ENCODE measurements around the gene AOAH.

Gene AOAH

DNA sequence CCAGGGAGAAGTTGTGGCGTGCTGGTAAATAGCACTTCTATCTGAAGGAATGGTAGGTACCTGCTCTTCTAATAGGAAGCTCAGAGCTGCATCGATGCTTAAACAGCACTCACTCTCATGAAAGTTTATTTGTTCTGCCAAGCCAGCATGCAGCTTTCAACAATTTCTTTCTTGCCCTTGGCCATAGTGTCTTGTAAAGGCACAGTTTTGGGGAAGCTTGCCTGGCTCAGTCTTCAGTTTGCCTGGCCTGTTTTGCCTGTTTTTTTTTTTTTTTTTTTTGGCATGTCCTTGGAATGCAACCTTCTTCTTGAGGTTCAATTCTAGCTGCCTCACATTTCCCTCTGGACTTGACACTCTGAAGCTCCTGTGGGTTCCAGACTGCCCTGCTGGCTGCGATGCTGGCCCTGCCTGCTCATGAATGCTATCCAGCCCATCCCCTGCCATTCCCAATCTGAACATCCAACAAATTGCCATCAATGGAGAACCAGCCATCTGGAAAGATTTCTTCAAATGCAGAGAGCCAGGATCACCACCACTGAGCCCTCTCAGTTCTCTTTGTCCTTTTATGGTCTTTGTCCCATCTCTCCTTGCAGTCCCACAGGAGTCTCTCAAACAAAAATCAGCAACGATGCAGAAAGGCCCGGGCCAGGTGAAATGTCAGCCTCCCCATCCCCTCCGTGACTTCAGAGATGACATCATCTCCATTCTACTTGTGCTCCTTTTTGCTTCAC, 200.8 kb downstream of the AOAH start:
- no peak overlapping the region for H3K4me3 ChIP-seq (replicated peaks; ENCODE audit: low read depth, low read length)
- no peak for TF ChIP-seq CTCF (IDR thresholded peaks at IDR 0.05; ENCODE audit: low read length, missing control alignments)
- DNase-seq (ENCODE audit: low read depth) = no peak

DNA sequence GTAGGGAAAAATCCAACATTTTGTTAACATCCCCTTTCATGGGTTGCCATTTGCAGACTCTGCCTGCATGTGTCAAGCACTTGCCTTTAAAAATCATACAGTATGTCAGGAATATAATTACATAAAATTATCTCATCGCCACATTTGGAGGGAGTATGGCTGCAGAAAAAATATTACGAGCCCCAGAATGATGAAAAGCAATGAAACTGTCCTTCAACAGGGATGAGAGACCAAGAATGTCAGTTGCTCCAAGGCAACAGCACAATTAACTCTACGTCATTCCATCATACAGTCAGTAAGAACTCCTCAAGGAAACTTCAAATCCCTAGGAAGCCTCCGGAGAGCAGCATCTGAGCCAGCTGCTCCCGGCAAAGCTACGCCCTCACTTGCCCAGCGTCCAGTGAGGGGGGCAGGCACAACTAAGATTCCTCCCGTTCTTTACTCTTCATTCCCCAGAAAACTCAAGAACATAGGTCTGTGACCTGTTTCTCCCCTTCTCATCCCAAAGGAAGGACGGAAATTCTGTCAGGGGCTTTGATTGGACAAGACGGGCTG, 201.8 kb downstream of the AOAH start:
- no peak overlapping the region for H3K4me3 ChIP-seq (replicated peaks; ENCODE audit: low read depth, low read length)
- no peak for TF ChIP-seq CTCF (IDR thresholded peaks at IDR 0.05; ENCODE audit: low read length, missing control alignments)
- no peak for DNase-seq (ENCODE audit: low read depth)

DNA sequence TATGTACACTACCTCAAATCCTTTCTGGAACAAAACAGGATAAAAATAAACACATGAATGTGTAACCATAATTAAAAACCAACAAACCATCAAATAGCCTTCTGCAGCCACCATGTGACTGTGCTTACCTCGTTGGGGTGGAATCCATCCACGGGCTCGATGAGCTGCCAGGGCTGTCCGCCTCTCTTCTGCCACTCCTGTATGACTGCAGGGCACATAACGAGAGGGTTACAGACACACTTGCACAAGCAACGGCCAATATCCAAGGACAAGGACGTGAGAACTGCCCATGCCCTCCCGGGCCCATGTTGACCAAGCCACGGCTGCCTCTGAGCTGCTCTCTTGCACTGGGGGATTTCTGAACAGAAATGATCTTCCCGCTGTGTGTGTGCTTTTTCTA, 202.4 kb downstream of the AOAH start:
- DNase-seq (ENCODE audit: low read depth) = no peak
- no peak overlapping the region for H3K4me3 ChIP-seq (replicated peaks; ENCODE audit: low read depth, low read length)
- no peak for TF ChIP-seq CTCF (IDR thresholded peaks at IDR 0.05; ENCODE audit: low read length, missing control alignments)

- DNase-seq (ENCODE audit: low read depth) = no peak
- no peak for TF ChIP-seq CTCF (IDR thresholded peaks at IDR 0.05; ENCODE audit: low read length, missing control alignments)
- no peak overlapping the region for H3K4me3 ChIP-seq (replicated peaks; ENCODE audit: low read depth, low read length)
These were observed 203.2 kb downstream of the AOAH start for GRCh38 chr7:36521133-36521532.

GRCh38 chr7:36515847-36516246, 208.4 kb downstream of the AOAH start:
- TF ChIP-seq CTCF (IDR thresholded peaks at IDR 0.05; ENCODE audit: low read length, missing control alignments) = no peak
- no peak for DNase-seq (ENCODE audit: low read depth)
- H3K4me3 ChIP-seq (replicated peaks; ENCODE audit: low read depth, low read length) = no peak overlapping the region

DNA sequence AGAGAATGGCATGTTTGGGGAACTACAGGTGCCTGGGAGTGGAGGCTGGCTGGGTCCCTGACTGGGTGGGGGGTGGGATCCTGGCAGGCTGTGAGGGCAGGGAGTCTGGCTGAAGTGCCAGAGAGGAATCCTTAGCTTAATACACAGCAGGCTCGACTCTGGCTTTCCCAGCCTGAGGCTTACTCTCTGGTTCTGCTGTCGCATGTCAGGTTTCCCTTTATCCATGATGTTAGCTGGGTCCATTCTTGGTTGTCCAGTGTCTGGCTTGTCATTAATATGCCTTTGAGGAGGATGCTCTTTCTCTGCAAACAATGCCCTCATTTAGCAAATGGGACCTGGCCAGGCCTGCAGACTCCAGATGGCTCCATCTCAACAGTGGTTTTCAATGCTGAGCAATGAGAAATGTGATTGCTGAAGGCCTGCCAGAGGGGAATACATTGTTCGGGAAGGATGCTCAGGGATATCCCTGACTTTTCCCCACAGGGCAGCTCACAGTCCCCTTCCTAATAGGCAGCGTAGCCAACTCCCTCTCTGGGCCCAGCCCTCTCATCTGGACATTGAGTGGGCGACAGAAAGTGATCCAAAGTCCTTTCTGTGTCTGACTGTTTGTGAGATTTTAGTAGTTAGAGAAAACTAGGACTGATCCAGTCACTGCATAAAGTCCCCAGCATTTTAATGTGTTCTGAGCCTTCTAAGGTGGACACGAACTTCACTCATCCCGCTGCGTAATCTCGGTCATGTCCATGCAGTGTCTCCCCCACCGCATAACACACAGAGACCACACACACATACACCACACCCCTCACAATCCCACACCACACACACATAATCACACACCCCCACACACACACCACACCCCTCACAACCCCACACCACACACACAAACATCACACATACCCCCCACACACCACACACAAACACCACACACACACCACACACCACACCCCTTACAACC, 209.7 kb downstream of the AOAH start:
- no peak for TF ChIP-seq CTCF (IDR thresholded peaks at IDR 0.05; ENCODE audit: low read length, missing control alignments)
- no peak for DNase-seq (ENCODE audit: low read depth)

More for the DNA sequence above, 209.7 kb downstream of the AOAH start:
- H3K4me3 ChIP-seq (replicated peaks; ENCODE audit: low read depth, low read length) = no peak overlapping the region
